BLaER1 (cell line): ENCODE results near the gene MTNR1A.

Experiments
- H3K27ac ChIP-seq: shearing (Covaris generic); formaldehyde crosslinking; 2 replicates; pipeline ENCODE4 v1.8.1; 2022
- H3K27me3 ChIP-seq: shearing (Covaris generic); formaldehyde crosslinking; 2 replicates; pipeline ENCODE4 v1.8.1; 2022
- H3K36me3 ChIP-seq: shearing (Covaris generic); formaldehyde crosslinking; 2 replicates; pipeline ENCODE4 v1.8.1; 2022
- H3K4me1 ChIP-seq: shearing (Covaris generic); formaldehyde crosslinking; 2 replicates; pipeline ENCODE4 v1.8.1; 2022
- H3K4me2 ChIP-seq: shearing (Covaris generic); formaldehyde crosslinking; 2 replicates; pipeline ENCODE4 v1.8.1; 2022
- H3K4me3 ChIP-seq: shearing (Covaris generic); formaldehyde crosslinking; 2 replicates; pipeline ENCODE4 v1.8.1; 2022
- H3K9ac ChIP-seq: shearing (Covaris generic); formaldehyde crosslinking; 2 replicates; pipeline ENCODE4 v1.8.1; 2022
- H3K9me3 ChIP-seq: shearing (Covaris generic); formaldehyde crosslinking; 2 replicates; pipeline ENCODE4 v1.8.1; 2022
- H4K20me1 ChIP-seq: shearing (Covaris generic); formaldehyde crosslinking; 2 replicates; pipeline ENCODE4 v1.8.1; 2022
- Cebpa-rat ChIP-seq: shearing (Covaris generic); IDR thresholded peaks from 2 replicates; pipeline ENCODE4 v1.8.1; 2022

MTNR1A gene

GRCh38 chr4:186554914-186555827 is at the start of gene MTNR1A:
TSS of gene MTNR1A (minus strand) at chr4:186555567. CDS start at chr4:186555365, 202 bp downstream.
- Histone ChIP-seq H3K9me3 (peaks cover 11% of the 10 kb centered on the region), H4K20me1 (no peaks in the 10 kb centered on the region), H3K36me3 (no peaks in the 10 kb centered on the region), H3K4me2 (no peak within 1 kb of the TSS), H3K4me3 (no peak within 1 kb of the TSS), H3K4me1 (peaks cover 8% of the 10 kb centered on the region; the same call in 1 of the 2 replicates), H3K9ac (no peak within 1 kb of the TSS), H3K27me3 (no peaks in the 10 kb centered on the region), H3K27ac (no peak within 1 kb of the TSS)
- no peak for TF ChIP-seq Cebpa-rat

GRCh38 chr4:186604124-186604807 is 48.9 kb upstream of the MTNR1A start:
- Histone ChIP-seq H3K9me3 (no peaks in the 10 kb centered on the region), H3K4me3 (no peak overlapping the region), H3K36me3 (peaks cover 94% of the 10 kb centered on the region), H3K27me3 (no peaks in the 10 kb centered on the region), H3K4me1 (peaks cover 13% of the 10 kb centered on the region), H3K27ac (no peak overlapping the region), H3K9ac (no peak overlapping the region), H4K20me1 (peaks cover 67% of the 10 kb centered on the region; the same call in 1 of the 2 replicates), H3K4me2 (no peak overlapping the region)
- TF ChIP-seq Cebpa-rat: no peak

- Histone ChIP-seq H3K4me2 (no peak overlapping the region), H3K36me3 (peaks cover 94% of the 10 kb centered on the region), H3K9ac (no peak overlapping the region), H4K20me1 (peaks cover 71% of the 10 kb centered on the region; the same call in 1 of the 2 replicates), H3K4me1 (peaks cover 13% of the 10 kb centered on the region), H3K9me3 (no peaks in the 10 kb centered on the region), H3K27me3 (no peaks in the 10 kb centered on the region), H3K27ac (no peak overlapping the region), H3K4me3 (no peak overlapping the region)
- no peak for TF ChIP-seq Cebpa-rat
Observed at GRCh38 chr4:186602978-186603377, 47.6 kb upstream of the MTNR1A start.

DNA sequence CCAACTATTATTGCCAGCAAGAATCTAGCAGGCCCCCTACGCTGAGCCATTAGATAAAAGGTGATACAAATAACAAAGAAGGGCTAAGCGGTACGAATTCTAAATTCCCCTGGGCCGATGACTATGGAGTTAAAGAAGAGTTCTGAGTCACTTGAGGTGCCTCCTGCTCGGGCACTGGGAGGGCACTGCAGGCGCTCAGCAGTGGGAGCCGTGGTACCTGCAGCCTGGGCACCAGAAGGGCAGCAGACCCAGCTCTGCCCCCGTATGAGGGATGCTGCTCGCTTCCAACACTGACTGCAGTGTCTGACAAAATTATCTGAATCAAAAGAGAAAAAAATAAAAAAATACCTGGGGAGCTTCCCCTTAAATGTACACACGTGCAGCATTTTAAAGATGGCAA is 44.1 kb upstream of the MTNR1A start:
- no peaks in the 10 kb centered on the region for H3K9me3 ChIP-seq
- H4K20me1 ChIP-seq: peaks cover 77% of the 10 kb centered on the region; the same call in 1 of the 2 replicates
- no peaks in the 10 kb centered on the region for H3K27me3 ChIP-seq
- peaks cover 95% of the 10 kb centered on the region for H3K36me3 ChIP-seq
- no peak overlapping the region for H3K27ac ChIP-seq
- H3K4me3 ChIP-seq: no peak overlapping the region
- no peak for TF ChIP-seq Cebpa-rat
- no peak overlapping the region for H3K4me2 ChIP-seq
- no peaks in the 10 kb centered on the region for H3K4me1 ChIP-seq
- no peak overlapping the region for H3K9ac ChIP-seq

DNA sequence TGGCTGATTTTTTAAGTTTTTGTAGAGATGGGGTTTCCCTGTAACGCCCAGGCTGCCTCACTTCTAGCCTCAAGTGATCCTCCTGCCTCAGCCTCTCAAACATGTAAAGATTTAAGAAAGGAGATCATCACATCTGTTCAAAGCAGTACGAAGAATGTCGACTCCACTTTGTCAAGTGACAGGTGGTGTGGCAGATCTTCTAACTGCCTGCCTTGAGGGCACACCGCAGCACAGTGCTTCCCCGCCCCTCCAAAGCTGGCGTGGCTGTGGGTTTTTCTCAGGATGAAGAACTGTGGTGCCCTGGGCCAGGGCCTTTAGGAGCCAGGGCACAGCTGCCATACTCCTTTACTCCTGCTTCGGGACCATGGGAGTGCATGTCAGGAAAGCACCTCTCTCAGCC is 43.3 kb upstream of the MTNR1A start:
- no peaks in the 10 kb centered on the region for H3K27me3 ChIP-seq
- no peaks in the 10 kb centered on the region for H3K4me1 ChIP-seq
- H3K9me3 ChIP-seq: no peaks in the 10 kb centered on the region
- H4K20me1 ChIP-seq: peaks cover 72% of the 10 kb centered on the region
- TF ChIP-seq Cebpa-rat: no peak
- H3K9ac ChIP-seq: no peak overlapping the region
- no peak overlapping the region for H3K27ac ChIP-seq
- peaks cover 94% of the 10 kb centered on the region for H3K36me3 ChIP-seq
- H3K4me3 ChIP-seq: no peak overlapping the region
- H3K4me2 ChIP-seq: no peak overlapping the region

DNA sequence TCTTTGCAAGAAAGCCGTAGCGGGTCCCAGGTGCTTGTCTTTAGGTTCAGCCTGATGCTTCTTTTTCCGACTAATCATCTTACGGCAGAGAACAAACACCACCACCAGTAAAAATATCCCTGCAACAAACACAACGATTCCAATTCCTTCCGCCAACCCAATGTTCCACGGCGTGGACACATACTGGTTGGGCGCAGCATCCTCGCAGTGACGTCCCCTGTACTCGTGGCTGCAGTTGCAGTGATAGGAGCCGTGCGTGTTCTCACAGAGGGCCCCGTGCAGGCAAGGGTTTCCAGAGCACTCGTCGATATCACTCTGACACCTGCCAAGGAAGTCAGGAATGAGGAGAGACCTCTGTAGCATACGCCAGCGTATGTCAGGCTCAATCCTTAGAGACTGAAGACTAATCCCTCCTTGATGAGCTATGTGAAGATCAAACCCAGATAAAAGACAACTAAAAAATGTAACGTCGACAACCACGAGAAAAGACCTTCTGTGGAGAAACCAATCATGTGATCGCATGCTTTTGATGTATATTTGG is 41.6 kb upstream of the MTNR1A start:
- Histone ChIP-seq H3K27me3 (no peaks in the 10 kb centered on the region), H3K4me1 (no peaks in the 10 kb centered on the region), H3K27ac (no peak overlapping the region), H3K4me2 (no peak overlapping the region), H3K9me3 (no peaks in the 10 kb centered on the region), H3K4me3 (no peak overlapping the region), H3K36me3 (peaks cover 95% of the 10 kb centered on the region), H4K20me1 (peaks cover 72% of the 10 kb centered on the region), H3K9ac (no peak overlapping the region)
- no peak for TF ChIP-seq Cebpa-rat

DNA sequence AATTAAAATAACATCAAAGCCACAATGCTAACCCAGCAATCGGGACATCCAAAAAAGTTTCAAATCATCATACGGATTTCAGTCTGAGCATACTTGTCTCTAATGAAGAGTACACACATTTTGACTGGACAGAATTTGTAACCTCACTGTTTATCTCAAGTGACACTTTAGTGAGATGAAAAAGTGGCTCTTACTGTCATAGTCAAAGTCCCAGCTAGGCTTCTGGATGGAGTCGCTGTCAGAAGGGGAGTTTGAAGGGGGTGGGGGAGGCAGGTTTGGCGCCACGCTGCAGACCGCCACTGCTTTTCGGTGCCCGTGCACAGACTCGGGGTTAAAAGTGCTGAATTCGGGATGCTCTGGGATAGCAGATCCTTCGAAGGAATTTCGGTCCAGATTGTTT is 41.0 kb upstream of the MTNR1A start:
- H3K27ac ChIP-seq: no peak overlapping the region
- no peak for TF ChIP-seq Cebpa-rat

GRCh38 chr4:186593587-186593973 is 38.2 kb upstream of the MTNR1A start:
- H3K4me2 ChIP-seq: no peak overlapping the region
- H3K4me3 ChIP-seq: no peak overlapping the region
- no peak for TF ChIP-seq Cebpa-rat
- H4K20me1 ChIP-seq: peaks cover 85% of the 10 kb centered on the region
- no peaks in the 10 kb centered on the region for H3K27me3 ChIP-seq
- H3K36me3 ChIP-seq: peaks cover 95% of the 10 kb centered on the region
- H3K27ac ChIP-seq: no peak overlapping the region
- H3K4me1 ChIP-seq: no peaks in the 10 kb centered on the region
- H3K9me3 ChIP-seq: no peaks in the 10 kb centered on the region
- H3K9ac ChIP-seq: no peak overlapping the region

More for the DNA sequence above, 41.0 kb upstream of the MTNR1A start:
- Histone ChIP-seq H3K4me3 (no peak overlapping the region), H3K27me3 (no peaks in the 10 kb centered on the region), H3K4me1 (no peaks in the 10 kb centered on the region), H3K9ac (no peak overlapping the region), H3K4me2 (no peak overlapping the region), H4K20me1 (peaks cover 74% of the 10 kb centered on the region), H3K36me3 (peaks cover 95% of the 10 kb centered on the region), H3K9me3 (no peaks in the 10 kb centered on the region)

DNA sequence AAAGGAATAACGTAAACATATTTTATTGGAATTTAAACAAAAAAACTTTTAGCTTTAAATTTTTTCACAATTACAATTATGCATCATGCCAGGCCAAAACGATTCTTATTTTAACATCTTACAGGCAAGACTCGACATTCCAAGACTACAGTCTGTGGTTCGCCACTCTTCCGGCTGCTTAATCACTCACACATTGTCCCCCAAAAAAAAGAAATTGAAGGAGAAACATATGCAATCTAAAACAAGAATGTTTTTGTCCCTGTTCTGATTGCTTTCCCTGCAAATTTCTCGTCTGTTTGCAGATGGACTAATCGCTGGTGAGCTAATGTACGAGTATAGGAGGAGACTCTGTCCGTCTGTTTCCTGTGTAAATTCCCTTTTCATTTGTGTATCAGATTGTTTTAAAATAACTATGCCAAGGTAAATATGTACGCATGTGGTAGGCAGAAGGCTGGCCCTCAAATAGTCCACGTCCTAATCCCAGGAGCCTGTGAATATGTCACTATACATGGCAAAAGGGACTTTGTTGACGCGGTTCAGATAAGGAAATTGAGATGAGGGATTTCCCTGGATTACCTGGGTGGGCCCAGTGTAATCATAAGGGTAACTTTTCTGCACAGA is 37.7 kb upstream of the MTNR1A start:
- no peaks in the 10 kb centered on the region for H3K9me3 ChIP-seq
- no peak overlapping the region for H3K9ac ChIP-seq
- no peaks in the 10 kb centered on the region for H3K27me3 ChIP-seq
- peaks cover 95% of the 10 kb centered on the region for H3K36me3 ChIP-seq
- TF ChIP-seq Cebpa-rat: no peak
- H3K4me2 ChIP-seq: no peak overlapping the region
- peaks cover 85% of the 10 kb centered on the region for H4K20me1 ChIP-seq
- no peaks in the 10 kb centered on the region for H3K4me1 ChIP-seq
- no peak overlapping the region for H3K4me3 ChIP-seq
- no peak overlapping the region for H3K27ac ChIP-seq
